Neuron (in vitro differentiated cells): ENCODE data around the gene TOLLIP.

Experiments
- H2AFZ ChIP-seq: one replicate; pipeline ENCODE4 v1.6.1; 2013; ENCODE audit warnings: low read depth, mild to moderate bottlenecking, inconsistent platforms, low read length, moderate library complexity
- H3K27me3 ChIP-seq: one replicate; pipeline ENCODE4 v1.6.1; 2013; ENCODE audit warnings: low read length; ENCODE audit not compliant: insufficient read depth
- H3K36me3 ChIP-seq: one replicate; pipeline ENCODE4 v1.6.1; 2013; ENCODE audit warnings: low read length; ENCODE audit not compliant: insufficient read depth
- H3K4me1 ChIP-seq: one replicate; pipeline ENCODE4 v1.6.1; 2013; ENCODE audit warnings: low read length; ENCODE audit not compliant: insufficient read depth
- H3K4me3 ChIP-seq: 2 replicates; pipeline ENCODE4 v1.5.1; 2013; ENCODE audit warnings: mild to moderate bottlenecking, low read length, moderate library complexity
- H3K9me3 ChIP-seq: one replicate; pipeline ENCODE4 v1.6.1; 2013; ENCODE audit warnings: low read length

Gene TOLLIP

DNA sequence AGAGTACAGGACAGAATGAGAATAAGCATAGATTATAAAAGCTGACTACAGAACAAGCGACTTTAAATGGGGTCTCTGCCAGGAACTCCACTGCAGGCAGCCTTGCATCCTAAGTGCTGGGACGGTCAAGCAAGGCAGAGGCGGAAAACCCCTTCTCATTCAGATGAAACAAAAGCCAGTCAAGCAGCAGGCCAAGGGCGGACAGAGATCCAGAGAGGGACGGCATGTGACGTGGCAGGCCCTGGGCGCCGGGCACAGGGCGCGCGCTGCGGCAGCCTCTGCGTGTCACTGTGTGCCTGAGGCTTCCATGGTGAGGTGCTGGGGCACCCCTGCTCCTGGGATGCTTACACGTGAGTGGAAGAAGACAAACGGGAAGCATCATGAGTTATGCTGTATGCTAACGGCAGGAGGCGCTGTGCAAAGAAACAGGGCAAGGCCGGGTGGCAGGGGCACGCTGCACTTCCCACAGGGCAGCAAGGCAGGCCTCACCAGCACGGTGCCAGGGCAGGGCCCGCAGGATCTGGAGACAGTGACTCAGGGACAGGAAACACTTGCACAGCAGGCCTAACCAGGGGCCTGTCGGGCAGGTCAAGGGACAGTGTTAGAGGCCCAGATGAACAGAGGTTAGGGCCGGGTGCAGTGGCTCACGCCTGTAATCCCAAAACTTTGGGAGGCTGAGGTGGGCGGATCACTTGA, 6.2 kb downstream of the TOLLIP start:
- Histone ChIP-seq H3K4me1 (peaks cover 16% of the 10 kb centered on the region), H3K27me3 (no peaks in the 10 kb centered on the region), H3K9me3 (peaks cover 8% of the 10 kb centered on the region), H3K4me3 (no peak overlapping the region), H2AFZ (no peak overlapping the region), H3K36me3 (peaks cover 11% of the 10 kb centered on the region)

DNA sequence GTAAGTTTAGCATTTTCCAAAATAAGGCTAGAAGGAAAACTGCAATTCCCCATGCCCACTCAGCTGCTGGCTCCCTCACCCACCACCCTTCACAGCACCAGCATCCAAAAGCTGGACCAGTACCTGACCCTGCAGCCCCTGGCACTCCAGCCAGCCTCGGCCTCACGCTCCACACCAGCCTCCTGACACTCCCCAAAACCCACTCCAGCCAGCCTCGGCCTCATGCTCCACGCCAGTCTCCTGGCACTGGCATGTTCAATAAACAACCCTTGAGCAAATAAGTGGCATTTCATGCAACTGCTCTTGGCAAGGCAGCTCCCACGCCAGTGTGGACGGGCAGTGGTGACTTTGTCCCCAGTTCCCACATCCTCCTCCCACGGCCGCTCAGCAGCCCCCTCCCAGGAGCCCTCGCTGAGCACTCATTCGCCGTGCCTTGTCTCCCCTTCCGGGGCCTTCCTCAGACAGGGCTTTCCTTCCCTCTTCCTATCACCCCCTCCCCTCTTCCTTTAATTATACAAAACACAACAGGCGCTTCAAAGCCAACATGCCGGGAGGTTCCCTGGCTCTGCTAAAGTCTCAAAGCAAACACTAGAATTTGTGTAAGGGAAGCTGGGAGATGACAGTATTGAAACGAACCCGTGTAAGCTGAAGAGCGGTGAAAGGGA, 6.8 kb downstream of the TOLLIP start:
- Histone ChIP-seq H3K27me3 (no peaks in the 10 kb centered on the region), H2AFZ (no peak overlapping the region), H3K4me1 (peaks cover 10% of the 10 kb centered on the region), H3K4me3 (no peak overlapping the region), H3K36me3 (peaks cover 13% of the 10 kb centered on the region), H3K9me3 (peaks cover 8% of the 10 kb centered on the region)

DNA sequence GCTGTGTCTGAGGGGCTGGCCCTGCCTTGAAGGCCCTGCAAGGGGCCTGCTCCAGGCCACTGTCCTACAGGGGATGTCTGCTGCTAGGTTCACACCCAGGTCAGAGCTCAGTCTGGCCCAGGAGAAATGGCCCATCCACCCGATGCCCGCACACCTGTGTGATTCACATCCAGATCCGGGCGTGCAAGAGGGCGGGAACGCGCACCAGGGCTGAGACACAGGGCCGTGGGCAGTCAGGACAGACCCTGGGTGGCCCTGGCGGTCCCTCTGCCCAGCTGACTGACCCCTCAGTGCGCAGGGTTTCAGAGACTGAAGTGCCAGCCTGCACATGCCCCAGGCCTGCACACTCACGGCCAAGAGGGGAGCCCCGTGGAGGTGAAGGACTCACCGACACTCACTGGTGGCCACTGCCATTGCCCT, 7.4 kb downstream of the TOLLIP start:
- H3K4me1 ChIP-seq: peaks cover 10% of the 10 kb centered on the region
- H3K27me3 ChIP-seq: no peaks in the 10 kb centered on the region
- H3K36me3 ChIP-seq: peaks cover 9% of the 10 kb centered on the region
- H2AFZ ChIP-seq: no peak overlapping the region
- H3K4me3 ChIP-seq: no peak overlapping the region
- peaks cover 3% of the 10 kb centered on the region for H3K9me3 ChIP-seq

DNA sequence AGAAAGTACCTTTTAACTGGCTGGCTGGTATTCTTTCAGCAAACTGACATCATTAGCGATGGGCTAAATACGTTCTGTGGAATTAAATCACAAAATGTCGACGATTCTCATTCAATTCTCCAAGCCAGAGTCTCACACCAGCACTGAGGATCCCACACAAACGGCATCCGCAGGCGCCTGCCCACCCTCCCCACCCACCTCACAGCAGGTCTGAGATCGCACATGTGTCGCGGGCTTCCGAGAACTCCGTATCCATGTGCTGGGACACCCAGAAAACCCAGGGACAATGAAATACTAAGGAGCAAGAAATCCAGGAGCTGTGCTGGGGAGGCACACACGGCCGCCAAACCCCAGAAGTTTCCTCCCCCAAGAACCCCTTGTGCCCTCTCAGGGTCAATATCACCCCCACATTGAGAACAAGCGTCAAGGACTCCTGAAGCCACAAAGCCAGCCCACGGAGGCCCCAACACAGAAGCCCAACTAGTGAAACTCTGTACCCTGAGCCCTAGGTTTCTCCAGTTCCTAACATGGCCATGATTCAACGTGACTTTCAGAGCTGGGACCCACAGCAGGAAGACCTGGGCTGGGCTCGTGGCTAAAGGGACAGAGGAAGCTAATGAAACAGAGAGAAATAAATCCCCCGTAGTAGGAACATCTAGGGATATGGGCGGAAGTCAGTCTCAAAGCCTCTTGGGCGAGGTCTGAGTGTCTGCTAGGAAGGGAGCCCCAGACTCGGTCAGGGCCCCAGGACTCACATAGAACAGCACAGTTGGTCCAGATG, 8.0 kb downstream of the TOLLIP start:
- Histone ChIP-seq H3K4me3 (no peak overlapping the region), H3K4me1 (peaks cover 10% of the 10 kb centered on the region), H2AFZ (no peak overlapping the region), H3K36me3 (peaks cover 8% of the 10 kb centered on the region), H3K9me3 (no peaks in the 10 kb centered on the region), H3K27me3 (no peaks in the 10 kb centered on the region)

DNA sequence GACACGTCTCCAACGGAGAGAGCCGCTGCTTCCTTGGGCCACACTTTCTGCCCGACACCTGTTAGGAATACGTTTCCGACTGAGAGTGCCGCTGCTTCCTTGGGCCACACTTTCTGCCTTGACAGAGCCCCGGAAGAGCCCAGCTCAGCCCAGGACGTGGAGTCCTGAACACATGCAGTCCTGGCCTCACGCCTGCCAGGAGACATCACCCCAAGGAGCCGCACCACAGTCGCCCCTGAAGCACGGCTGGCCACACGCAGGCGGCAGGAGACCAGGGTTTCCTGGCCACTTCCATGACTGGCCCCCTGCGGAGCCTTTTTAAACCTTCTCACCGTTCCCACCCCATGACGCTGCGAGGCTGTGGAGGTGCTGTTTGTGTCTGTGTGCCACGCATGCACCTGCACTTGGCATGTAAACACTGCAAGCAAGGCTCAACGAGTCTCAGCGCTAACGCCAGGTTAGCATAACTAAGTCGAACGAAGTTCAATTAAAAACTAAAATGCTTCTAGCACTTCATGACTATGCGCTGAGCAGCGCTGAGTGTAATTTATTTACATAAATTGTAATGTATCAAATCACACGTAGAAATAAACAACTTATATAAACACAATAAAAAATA, 8.8 kb downstream of the TOLLIP start:
- H3K36me3 ChIP-seq: peaks cover 3% of the 10 kb centered on the region
- H3K9me3 ChIP-seq: no peaks in the 10 kb centered on the region
- H2AFZ ChIP-seq: no peak overlapping the region
- peaks cover 10% of the 10 kb centered on the region for H3K4me1 ChIP-seq
- H3K4me3 ChIP-seq: no peak overlapping the region
- H3K27me3 ChIP-seq: no peaks in the 10 kb centered on the region

DNA sequence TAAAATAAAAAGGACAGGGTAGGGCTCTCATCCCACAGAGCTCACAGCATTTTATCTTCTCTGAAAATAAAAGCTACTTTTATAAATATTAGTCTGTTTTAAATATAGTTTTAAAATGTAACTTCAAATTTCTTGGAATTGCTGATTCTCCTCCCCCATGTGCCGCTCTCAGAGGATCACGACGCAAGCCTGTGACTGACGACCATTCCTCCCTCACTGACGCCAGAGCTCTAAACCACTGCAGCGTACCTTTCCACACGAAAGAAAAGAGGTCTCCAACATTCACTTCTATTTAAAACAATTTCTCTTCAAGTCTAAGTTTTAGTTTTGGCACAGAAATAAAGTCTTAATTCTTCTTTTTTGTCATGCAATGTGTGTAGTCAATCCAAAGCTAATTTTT, 9.3 kb downstream of the TOLLIP start:
- H3K4me1 ChIP-seq: peaks cover 10% of the 10 kb centered on the region

DNA sequence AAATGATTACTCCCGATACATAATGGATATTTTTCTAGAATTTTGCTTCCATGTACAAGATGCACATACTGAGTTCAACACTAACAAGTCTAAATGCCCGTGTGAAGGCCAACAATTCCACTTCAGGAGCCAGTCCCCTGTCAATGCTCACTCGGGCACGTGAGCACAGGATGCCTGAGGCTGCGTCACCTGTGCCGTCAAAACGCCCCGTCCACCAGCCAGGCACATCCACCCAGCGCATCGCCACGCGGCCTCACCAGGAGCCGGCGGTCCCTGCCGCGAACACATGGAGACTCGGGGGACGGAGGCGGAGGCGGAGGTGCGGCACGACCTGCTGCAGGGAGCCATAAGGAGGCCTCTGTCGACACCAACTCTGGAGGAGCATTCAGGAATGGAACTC, 9.8 kb downstream of the TOLLIP start:
- H3K36me3 ChIP-seq: peaks cover 7% of the 10 kb centered on the region
- H2AFZ ChIP-seq: no peak overlapping the region
- H3K4me1 ChIP-seq: peaks cover 10% of the 10 kb centered on the region

More for the DNA sequence above, 9.3 kb downstream of the TOLLIP start:
- H3K36me3 ChIP-seq: peaks cover 6% of the 10 kb centered on the region
- no peaks in the 10 kb centered on the region for H3K27me3 ChIP-seq
- H2AFZ ChIP-seq: no peak overlapping the region
- no peak overlapping the region for H3K4me3 ChIP-seq
- no peaks in the 10 kb centered on the region for H3K9me3 ChIP-seq

DNA sequence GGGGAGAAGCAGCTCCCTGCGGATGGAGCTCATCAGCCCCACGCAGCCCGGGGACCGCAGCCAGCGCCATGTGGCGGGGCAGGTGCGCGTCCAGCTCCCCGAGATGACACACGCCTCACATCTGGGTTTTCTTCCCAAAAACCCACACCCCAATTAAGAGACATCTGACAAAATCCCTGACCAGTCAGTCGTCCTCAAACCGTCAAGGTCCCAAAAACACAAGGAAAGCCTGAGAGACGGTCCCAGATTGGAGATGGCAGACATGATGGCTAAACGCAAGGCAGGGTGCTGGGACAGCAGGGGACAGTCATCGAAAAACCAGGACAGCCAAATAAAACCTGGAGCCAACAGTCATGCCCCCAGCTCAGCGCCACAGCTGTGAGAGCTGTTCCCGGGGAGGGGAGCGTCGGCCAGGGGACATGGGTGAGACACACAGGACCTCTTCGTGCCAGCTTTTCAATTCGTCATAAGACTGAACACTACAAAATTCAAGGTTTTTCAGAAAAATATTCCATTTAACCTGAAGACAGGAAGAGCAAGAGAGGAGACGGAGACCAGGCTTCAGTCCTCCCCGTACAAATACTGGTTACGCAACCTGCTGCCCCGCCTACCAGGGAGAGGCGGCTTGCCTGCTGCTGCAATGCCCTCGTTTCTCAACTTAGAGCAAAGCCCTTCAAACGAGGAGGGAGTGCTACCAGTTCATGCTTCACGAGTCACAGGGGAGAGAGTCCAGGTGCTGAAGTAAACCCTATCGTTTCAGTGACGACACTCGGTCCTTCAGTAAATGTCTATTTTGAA, 10.5 kb downstream of the TOLLIP start:
- Histone ChIP-seq H3K4me1 (peaks cover 10% of the 10 kb centered on the region), H3K27me3 (no peaks in the 10 kb centered on the region), H2AFZ (no peak overlapping the region), H3K9me3 (no peaks in the 10 kb centered on the region), H3K36me3 (peaks cover 8% of the 10 kb centered on the region), H3K4me3 (no peak overlapping the region)

More for the DNA sequence above, 9.8 kb downstream of the TOLLIP start:
- H3K4me3 ChIP-seq: no peak overlapping the region
- H3K9me3 ChIP-seq: no peaks in the 10 kb centered on the region
- H3K27me3 ChIP-seq: no peaks in the 10 kb centered on the region

DNA sequence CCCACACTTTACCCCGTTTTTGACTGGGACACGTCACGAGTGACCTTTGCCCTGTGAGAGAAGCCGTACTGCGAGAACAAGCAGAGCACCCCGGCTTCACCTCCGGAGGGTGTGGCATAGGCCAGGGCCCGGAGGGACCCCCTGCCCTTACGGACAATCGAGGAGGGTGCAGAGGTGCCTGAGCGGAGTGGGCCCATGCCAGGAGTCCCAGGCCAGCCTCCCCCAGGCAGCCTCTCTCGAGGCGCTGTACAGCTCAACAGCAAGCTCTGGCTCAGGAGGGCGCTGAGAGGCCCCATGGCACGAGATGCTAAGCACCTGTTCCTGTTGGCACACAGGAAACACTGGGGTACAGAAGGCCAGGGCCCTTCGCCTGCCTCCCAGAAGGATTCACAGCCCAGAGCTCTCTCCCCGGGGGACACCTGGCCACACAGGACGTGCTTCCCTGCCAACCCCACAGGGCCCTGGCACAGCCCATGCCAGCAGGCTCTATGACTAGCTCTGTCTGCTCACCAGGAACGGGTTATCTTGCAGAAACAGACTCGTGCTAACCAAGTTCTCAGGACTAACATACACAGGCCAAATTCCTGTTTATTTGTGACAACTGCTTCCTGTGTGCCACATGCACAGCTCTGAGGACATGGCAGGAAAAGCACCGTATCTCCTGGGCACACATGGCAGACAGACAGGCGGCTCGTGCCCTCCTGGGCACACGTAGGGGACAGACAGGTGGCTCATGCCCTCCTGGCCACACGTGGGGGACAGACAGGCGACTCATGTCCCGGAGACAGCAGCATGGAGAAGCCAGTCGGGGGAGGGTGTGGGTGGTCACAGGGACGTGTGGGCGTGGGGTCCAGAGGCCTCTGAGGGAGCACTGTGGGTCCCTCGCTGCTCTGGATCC, 11.6 kb downstream of the TOLLIP start:
- Histone ChIP-seq H3K9me3 (no peaks in the 10 kb centered on the region), H3K4me1 (peaks cover 6% of the 10 kb centered on the region), H3K36me3 (peaks cover 18% of the 10 kb centered on the region), H3K27me3 (no peaks in the 10 kb centered on the region), H2AFZ (no peak overlapping the region), H3K4me3 (no peak overlapping the region)

DNA sequence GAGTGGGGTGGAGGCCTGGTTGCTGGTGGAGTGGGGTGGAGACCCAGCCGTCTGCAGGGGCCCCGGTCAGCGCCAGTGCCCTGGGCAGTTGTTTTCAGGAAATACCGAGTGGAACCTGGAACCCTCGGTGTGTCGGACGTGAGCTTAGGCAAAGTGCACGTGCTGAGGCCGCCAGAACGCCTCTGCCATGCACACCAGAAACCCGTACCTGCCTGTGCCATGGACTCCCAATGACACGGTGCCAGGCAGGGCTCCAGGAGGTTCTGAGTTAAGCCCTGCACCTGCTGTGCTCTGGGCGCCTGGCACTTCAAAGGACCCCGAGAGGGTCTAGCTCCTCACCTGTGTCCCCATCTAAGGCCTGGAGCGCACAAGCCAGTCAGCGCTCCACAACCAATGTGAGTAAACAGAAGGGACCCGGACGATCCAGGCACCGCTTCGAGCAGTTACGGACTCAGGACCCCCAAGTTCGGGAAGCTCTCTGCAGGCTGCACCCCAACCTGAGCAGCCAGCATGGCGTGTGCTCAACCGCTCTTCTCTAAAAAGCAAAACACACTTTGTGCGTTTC, 12.3 kb downstream of the TOLLIP start:
- no peaks in the 10 kb centered on the region for H3K9me3 ChIP-seq
- H3K4me1 ChIP-seq: no peaks in the 10 kb centered on the region
- peaks cover 23% of the 10 kb centered on the region for H3K36me3 ChIP-seq
- H3K27me3 ChIP-seq: no peaks in the 10 kb centered on the region
- H3K4me3 ChIP-seq: no peak overlapping the region
- H2AFZ ChIP-seq: no peak overlapping the region

DNA sequence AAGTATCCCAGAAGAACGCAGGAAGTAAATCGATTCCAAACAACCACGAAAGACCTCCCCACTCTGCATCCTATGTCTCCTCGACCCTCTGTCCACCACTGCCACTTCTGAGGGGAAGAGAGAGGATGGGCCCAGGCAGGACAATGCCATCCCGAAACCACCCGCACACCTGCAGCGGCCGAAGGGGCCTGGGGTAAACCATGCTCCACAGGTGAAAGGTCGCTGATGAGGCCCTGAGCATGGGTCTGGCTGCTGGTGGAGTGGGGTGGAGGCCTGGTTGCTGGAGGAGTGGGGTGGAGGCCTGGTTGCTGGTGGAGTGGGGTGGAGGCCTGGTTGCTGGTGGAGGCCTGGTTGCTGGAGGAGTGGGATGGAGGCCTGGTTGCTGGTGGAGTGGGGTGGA, 13.1 kb downstream of the TOLLIP start:
- Histone ChIP-seq H3K4me1 (no peaks in the 10 kb centered on the region), H3K4me3 (no peak overlapping the region), H3K9me3 (no peaks in the 10 kb centered on the region), H3K27me3 (no peaks in the 10 kb centered on the region), H2AFZ (no peak overlapping the region), H3K36me3 (peaks cover 23% of the 10 kb centered on the region)
